Endothelial cell of umbilical vein (primary cell): ENCODE results near the gene EFCAB8.

Source experiments
- EZH2 ChIP-seq: IDR thresholded peaks from 2 replicates; pipeline ENCODE4 v1.6.1; 2012; ENCODE audit warnings: borderline replicate concordance, low read depth, mild to moderate bottlenecking, moderate library complexity, low read length, inconsistent platforms; ENCODE audit not compliant: severe bottlenecking
- JUN ChIP-seq: IDR thresholded peaks from 2 replicates; pipeline ENCODE4 v1.6.1; 2011; ENCODE audit warnings: borderline replicate concordance, low read depth; ENCODE audit not compliant: insufficient read length, insufficient read depth
- MYC ChIP-seq: IDR thresholded peaks from one replicate; pipeline ENCODE4 v1.6.1; 2011; ENCODE audit warnings: mild to moderate bottlenecking, low read depth, low read length
- POLR2A ChIP-seq: IDR thresholded peaks from 2 replicates; pipeline ENCODE4 v1.6.1; 2012; ENCODE audit warnings: low read depth, mild to moderate bottlenecking, control low read depth, low read length
- POLR2AphosphoS5 ChIP-seq: IDR thresholded peaks from 2 replicates; pipeline ENCODE4 v1.6.1; 2012; ENCODE audit warnings: low read depth, mild to moderate bottlenecking, control low read depth, low read length, moderate library complexity; ENCODE audit not compliant: insufficient read depth
- TF ChIP-seq, protein P1 (sequence below), 2 donors: IDR thresholded peaks; 1 replicate in 1 of 2; 2 replicates in 1 of 2; pipeline ENCODE4 v1.5.1; 2011; ENCODE audit warnings: low read length in 2 of 2, mild to moderate bottlenecking in 2 of 2, moderate library complexity in 2 of 2, control low read depth in 1 of 2, inconsistent platforms in 1 of 2, low read depth in 1 of 2; ENCODE audit not compliant: insufficient read depth in 1 of 2; ENCODE audit errors: extremely low read depth in 1 of 2
- TF ChIP-seq, protein P2 (sequence below): IDR thresholded peaks from 2 replicates; pipeline ENCODE4 v1.6.1; 2011; ENCODE audit not compliant: insufficient read depth, insufficient read length

DNA sequence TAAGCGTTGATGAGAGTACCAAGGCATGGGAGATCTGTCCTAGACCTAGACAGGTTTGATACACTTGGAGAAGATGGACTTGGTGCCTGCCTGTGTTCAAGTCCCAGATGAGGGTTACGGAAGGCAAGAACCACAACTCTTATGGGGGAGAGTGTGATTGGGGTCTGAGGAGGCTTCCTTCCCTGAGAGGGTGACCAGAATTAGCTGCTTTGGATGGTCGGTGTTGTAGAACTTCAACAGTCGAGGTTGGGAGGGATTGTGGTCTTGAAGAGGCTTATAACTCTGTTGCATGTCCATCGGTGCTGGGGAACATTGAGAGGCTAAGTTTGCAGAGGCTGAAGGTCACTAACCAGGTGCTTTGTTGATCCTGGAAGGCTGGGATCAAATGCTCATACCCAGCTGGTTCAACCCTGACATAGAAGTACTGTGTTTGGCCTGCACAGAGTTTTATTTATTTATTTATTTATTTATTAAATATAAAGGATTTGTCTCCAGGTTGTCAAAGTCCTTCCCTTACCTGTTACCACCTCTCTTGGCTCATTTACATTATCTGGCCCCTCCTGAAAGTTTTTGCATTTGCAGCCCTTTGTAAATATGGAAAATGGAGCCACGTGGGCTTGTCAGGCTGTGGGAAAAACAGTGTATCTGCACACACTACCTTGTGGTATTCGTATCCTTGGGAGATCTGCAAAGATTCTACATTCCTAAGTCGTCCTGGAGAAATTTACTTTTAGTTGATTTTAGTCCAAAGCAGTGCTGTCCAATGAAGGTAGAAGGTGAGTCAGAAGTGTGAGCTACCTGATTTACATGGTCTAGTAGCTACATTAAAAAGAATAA lies 15.8 kb upstream of the EFCAB8 start:
- TF ChIP-seq, protein P1, sequence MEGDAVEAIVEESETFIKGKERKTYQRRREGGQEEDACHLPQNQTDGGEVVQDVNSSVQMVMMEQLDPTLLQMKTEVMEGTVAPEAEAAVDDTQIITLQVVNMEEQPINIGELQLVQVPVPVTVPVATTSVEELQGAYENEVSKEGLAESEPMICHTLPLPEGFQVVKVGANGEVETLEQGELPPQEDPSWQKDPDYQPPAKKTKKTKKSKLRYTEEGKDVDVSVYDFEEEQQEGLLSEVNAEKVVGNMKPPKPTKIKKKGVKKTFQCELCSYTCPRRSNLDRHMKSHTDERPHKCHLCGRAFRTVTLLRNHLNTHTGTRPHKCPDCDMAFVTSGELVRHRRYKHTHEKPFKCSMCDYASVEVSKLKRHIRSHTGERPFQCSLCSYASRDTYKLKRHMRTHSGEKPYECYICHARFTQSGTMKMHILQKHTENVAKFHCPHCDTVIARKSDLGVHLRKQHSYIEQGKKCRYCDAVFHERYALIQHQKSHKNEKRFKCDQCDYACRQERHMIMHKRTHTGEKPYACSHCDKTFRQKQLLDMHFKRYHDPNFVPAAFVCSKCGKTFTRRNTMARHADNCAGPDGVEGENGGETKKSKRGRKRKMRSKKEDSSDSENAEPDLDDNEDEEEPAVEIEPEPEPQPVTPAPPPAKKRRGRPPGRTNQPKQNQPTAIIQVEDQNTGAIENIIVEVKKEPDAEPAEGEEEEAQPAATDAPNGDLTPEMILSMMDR (IDR thresholded peaks at IDR 0.05; ENCODE audit: extremely low read depth in 1 of 2, insufficient read depth in 1 of 2, low read depth in 1 of 2, low read length in 2 of 2), result no peak
- TF ChIP-seq, protein P2, sequence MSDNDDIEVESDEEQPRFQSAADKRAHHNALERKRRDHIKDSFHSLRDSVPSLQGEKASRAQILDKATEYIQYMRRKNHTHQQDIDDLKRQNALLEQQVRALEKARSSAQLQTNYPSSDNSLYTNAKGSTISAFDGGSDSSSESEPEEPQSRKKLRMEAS, result no peak
- TF ChIP-seq POLR2A (no peak), MYC (no peak), POLR2AphosphoS5 (no peak), EZH2 (no peak), JUN (no peak)
